Ureter (tissue), 1 donor: ENCODE results near the gene POLR2F. TPM values are rescaled to one million over a fixed set of nuclear protein-coding genes. Genes with fewer than 3 reads are reported as not detected.
"Not testable (repeated sequence)": the region's sequence is repeated elsewhere in the genome, so short reads cannot be mapped to it uniquely, and the experiment has no call there.

Experiments
- DNase-seq: peaks from one replicate; pipeline ENCODE4 v3.0.0-alpha.2; 2020; ENCODE audit warnings: low spot score
- total RNA-seq: library from RNA; stranded (reverse); gene quantifications from one replicate; pipeline ENCODE4 v1.2.4, GENCODE V29; 2023
- donor health status: DM: yes; HTN: yes; CAD: no.

Gene POLR2F
- total RNA-seq, 1 donor from 2014 or later, result 49.5 TPM

DNA sequence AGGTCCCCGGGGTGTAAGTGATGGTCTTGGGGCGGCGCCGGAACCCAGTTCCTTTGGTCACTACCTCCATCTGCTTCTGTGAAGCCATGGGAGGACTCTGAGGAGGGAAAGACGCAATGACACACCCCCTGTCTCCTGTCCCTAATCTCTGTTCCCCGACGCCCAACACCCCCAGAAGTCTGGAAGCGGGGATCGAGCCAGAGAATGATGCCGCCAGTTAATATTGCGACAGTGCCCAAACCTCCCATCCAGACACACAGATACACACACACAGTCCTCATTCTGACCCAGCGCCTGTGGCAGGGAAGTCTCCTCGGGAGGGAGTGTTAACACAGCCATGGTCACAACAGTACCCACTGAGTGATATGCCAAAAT, 450 bp upstream of the POLR2F start:
- DNase-seq, result no peak

DNA sequence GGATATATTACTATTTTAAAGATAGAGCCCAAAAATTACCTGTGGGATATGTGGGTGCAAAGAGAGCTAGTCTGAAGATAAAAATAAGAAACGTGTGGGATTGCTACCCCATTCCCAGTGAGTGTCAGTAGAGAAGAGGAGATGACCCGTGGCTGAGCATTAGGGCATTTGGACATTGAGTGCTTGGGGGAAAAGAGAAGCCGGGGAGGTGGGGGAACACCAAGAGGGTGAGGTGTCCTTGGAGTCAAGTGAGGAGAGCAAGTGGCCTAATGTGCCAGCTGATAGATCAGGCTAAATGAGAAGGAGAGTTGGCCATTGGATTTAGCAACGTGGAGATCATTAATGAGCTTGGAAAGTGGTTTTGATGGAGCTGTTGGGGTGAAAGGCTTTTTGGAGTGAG, 1.2 kb downstream of the POLR2F start:
- DNase-seq, result no peak

DNA sequence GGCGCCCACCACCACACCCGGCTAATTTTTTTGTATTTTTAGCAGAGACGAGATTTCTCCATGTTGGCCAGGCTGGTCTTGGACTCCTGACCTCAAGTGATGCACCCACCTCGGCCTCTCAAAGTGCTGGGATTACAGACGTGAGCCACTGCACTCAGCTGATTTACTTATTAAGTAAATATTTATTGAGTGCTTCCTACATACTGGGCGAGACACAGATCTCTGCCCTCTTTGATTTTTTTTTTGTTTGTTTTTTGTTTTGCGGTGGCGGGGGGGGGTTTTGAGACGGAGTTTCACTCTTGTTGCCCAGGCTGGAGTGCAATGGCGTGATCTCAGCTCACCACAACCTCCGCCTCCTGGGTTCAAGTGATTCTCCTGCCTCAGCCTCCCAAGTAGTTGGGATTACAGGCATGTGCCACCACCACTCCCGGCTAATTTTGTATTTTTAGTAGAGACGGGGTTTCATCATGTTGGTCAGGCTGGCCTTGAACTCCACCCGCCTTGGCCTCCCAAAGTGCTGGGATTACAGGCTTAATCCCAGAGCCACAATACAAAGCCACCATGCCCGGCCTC, 2.4 kb downstream of the POLR2F start:
- DNase-seq, result not testable (repeated sequence)

DNA sequence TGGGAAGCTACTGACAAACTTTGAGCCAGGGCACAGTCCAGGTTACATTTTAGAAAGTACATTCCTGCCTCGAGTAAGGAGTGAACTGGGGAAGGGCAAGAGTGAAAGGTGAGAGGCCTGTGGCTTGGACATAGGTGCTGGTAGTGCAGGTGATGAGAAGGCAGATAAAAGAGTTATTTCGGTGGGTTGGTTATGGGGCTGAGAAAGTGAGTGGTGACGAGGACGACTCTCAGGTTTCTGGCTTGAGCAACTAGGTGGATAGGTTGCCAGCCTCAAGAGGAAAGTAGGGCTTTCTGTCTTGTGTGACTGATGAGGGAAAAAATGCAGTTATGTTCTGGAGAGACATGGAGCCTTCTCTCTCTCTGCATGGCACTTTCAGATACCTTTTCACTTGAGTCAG, 3.7 kb downstream of the POLR2F start:
- no peak for DNase-seq

DNA sequence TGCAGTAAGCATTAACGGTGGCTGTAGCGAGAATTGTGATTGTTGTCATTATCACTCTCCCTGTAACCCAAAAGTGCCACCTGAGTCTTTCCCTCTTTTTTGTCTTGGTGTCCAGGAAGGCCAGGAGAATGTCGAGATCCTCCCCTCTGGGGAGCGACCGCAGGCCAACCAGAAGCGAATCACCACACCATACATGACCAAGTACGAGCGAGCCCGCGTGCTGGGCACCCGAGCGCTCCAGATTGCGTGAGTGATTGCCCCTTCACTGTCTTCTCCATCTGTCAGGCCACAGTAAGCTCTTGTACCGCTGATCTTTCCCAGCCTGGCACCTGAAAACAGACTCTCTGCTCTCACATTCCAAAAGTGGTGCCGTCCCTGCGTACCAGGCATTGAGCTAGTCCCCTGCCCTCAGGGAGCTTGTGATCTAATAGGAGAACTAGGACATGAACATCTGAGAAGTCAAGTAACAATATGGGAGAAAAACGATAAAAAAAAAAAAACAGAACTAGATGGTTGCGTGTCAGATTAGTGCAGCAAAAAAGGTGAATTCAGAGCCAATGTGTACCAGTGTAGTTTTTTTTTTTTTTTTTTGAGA, 5.8 kb downstream of the POLR2F start:
- DNase-seq, result no peak

DNA sequence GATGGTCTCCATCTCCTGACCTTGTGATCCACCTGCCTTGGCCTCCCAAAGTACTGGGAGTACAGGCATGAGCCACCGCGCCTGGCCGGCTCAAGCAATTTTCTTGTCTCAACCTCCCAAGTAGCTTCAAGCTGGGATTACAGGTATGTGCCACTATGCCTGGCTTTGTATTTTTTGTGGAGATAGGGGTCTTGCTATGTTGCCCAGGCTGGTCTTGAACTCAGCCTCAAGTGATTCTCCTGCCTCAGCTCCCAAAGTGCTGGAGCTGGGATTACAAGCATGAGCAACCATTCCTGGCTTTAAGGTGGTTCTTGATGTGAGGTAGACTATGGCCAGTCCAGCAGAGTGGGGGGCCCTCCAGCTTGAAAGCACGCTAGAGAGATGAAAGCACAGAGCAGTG, 7.6 kb downstream of the POLR2F start:
- no peak for DNase-seq

DNA sequence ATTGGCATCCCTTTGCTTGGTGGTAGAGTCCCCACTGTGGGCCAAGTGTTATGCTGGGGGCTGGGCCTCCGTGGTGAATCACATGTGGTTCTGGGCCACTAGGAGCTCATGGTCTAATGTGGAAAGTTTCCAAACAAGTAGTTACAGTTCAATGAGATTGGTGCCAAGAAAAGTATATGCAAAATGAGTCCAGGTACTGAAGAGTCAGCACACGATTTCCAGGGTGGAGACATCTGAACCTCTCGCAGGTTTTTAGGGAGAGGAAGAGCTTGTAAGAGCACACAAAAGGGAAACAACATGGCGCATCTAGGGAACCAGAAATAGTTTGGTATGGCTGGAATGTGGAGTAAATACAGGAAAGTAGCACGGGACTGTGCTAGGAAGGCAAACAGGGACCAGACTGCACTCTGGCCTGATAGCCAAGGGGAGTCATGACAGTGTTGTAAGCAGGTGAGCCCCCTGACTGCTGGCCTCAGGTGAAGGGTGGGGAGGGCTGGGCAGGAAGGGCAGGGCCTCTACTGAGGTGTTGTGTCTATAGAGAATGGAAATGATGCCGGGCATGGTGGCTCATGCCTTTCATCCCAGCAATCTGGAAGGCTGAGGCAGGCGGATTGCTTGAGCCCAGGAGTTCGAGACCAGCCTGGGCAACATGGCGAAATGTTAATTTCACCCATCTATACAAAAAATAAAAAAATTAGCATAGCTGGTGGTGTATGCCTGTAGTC, 12.6 kb downstream of the POLR2F start:
- no peak for DNase-seq

DNA sequence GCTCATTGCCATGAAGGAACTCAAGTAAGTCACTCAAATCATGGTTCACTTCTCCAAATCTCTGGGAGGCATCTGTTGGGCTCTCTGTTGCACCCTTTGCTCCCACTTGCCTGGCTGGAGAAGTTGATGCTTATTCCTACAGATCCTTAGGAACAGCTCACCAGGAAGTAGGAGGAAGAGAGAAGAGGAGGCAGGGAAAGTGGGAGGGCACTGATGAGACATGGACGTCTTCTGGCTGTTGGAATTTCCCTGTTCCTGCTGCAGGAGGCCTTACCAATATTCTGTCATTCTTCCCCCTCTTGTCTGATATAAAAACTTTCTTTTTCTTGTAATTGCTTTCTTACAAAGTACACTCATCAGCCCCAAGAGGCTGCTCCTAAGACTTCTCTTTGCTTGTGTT, 13.6 kb downstream of the POLR2F start:
- DNase-seq, result no peak

DNA sequence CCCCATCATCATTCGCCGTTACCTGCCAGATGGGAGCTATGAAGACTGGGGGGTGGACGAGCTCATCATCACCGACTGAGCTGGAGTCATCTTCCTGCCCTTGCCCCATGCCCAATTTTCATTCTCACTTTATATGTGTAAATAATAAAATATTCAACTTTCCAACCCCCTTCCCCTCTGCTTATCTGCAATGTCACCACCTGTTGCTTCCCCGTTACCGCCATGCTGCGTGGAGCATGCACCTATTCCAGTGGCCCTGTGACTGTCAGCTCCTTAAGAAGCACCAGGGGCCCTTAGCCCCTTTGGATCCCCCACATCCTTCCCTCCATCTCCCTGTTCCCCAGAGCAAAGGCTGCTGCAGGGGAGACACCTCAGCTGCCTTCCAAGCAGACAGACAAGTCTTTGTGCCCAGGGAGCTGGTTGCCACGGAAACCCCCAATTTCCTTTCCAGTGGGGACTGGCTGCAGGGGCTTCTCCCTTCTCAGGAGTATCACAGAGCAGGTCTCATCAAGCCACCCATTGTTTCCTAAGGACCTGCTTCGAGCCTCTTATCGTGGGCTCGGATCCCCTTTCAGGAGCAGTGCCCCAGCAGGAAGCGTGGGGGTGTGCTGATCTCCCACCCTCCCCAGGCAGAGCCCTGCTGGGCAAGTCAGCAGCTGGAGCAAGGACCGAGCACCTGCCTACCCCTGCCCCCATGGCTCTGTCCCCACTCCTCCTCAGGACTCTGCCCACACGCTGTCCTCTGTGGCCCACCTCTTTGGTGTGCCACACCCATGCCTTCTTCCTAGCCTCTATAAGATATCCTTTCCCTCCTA, 14.3 kb downstream of the POLR2F start:
- DNase-seq, result no peak

DNA sequence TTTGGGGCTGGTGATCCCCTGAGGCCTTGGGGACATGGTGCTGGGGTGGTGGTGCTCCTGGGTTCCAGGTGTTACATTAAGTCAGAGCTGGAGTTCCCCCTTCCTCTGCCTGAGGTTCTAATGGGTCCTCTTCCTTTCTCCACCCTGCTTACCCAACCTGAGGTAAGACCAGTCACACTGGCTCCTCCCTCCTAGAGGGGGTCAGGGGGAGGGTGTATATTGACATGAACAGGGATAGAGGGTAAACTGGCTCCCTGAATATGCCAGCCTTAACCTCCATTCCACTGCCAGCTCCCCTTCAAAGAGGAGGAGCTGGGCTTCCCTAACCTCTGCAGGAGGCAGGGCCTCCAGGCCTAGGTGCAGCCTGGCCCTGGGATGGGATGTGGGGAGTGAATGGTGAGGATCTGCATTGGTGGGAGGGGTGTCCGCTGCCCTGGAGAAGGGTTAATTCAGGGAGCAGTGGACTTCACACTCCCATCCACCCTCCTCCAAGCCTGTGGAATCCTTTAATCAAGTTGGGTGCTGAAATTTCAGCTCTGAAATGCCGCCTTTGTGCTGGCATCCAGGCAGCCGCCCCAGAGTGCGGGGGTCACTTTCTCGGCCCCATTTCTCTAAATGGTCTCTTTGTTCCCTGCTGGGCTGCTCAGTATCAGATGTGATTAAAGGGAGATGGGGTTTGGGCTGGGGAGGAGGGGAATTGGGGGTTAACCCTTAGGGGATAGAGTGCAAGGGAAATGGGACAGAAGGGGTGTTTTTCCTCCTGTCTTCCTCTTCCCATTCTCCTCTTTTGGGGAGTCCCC, 15.2 kb downstream of the POLR2F start:
- DNase-seq, result no peak

DNA sequence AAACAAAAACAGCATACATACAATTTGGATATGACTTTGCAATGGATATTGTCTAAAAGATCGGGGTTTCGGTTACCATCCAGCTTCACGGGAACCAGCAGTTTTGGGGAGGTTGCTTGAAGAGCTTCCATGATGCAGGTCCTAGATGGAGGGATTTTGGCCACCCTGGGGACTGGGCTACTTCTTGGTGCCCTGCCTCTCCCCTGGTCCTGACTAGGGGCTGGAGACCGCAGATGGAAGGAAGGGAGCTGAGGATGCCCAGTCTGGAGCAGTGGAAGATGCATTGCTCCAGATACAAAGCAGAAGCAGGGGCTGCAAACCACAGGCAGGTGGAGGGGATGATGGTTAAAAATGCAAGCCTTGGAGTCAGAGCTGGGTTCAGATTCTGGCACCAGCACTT, 17.4 kb downstream of the POLR2F start:
- DNase-seq, result no peak

DNA sequence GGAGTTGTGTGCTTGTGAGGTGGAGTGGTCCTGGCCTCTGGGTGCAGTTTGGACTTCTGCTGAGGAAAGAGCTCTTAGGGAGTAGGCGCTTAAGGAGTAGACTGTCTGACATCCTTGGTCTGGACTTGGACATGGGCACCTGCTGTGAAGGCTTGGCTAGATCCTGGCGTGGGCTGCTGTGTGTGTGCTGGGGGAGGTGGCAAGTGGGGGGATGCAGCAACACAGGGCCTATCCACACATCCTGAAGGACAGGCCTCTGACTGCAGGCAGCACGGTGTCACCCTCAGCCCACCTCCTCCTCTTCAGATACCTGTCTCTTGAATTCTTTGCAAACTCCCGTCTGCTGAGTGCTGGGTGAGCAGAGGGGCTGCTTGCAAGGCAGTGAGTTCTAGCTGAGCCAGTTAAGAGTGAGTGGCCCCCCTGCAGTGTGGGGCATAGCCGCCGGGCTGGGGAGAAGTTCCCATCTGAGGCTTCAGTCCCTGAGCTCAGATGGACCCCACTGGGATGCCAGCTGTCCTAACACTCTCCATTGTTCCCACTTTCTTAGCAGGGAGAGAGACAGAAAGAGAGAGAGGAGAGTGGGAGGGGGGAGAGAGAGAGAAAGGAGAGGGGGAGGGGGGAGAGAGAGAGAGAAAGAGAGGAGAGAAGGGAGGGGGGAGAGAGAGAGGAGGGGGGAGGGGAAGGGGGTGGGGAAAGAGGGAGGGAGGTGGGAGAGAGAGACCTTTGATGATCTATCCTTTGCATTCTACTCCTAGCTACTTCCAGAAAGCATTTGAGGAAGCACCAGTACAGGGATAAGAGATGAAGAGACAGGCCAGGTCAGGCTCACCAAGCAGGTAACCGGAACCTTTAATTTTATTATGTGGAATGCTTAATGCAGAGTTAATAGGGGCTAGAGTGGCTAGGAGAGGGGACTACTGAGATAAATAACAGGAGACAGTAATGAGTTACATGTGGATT, 18.3 kb downstream of the POLR2F start:
- DNase-seq, result no peak

DNA sequence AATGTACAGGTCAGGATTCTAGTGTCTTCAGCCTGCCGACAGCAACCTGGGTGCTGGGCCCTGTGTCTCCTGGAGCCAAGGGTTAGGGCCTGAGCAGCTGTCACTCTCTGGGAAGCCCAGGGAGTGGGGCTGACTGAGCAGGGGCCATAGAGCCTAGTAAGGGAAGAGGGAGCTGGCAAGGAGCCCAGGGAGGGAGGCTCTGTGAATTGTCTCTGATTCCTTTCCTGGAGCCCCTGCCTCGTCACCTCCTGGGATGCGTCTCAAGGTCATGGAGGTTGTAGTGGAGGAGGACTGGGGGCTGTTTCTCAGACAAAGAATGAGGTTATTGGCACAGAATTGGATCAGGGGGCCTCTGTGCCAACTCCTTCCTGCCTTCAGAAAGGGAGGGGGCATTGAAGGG, 19.0 kb downstream of the POLR2F start:
- no peak for DNase-seq

DNA sequence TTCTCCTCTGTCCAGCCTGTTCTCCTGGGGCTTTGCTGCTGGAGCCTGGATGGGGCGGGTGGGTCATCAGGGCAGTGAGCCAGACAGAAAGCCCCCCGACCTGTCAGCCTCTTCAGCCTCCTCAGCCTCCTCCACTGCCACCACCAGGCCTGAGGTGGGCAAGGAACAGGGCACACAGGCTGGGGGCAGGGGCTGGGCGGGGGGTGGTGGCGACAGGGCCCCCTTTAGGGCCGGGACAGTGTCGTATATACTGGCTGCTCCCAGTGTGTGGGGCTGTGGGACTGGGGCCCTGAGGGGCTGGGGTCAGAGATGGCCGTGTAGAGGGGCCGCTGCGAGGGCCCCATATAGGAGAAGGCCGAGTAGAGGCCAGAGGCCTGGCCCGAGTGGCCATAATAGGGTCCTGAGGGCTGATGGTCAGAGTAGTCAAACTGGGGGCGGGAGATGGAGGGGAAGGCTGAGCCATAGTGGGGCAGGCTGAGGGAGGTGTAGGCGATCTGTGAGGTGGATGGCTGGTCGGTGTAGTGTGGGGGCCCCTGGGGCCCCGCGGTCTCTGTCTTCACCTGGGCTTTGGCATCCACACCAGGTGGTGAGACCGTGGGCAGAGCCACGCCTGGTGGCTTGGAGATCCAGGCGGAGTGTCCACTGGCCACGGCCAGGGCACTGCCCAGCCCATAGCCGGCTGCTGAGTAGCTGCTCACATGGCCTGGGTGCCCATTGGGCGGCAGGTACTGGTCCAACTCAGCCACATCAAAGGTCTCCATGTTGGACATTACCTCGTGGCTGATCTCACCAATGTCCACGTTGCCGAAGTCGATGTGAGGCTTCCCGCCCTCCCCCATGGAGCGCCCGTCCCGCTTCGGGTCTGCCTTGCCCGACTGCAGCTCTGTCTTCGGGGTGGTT, 20.0 kb downstream of the POLR2F start:
- no peak for DNase-seq

DNA sequence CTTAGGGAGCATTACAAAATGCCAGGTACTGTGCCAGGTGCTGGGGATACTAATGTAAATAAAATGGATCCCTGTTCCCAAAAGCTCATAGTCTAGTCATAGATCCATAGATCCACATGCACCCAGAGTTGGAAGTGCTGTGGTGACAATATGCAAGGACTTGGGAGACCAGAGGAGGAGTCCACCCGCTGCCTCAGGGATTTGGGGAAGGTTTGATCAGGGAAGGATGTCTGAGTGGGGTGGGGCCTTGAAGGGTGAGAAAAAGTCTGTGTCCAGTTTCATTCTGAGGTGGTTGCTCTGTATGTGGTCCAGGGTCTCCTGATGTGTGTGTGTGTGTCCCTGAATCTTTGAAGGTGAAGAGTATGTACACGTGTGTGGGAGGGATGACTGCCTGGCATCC, 21.7 kb downstream of the POLR2F start:
- DNase-seq, result no peak

DNA sequence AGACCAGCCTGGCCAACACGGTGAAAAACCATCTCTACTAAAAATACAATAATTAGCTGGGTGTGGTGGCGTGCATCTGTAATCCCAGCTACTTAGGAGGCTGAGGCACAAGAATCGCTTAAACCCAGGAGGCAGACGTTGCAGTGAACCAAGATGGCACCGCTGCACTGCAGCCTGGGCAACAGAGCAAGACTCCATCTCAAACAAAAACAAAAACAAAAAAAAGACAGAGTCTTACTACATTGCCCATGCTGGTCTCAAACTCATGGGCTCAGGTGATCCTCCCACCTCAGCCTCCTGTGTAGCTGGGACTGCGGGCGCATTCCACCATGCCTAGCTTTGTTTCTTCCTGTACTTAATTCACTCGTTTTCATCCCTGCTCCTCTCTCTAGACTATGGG, 22.5 kb downstream of the POLR2F start:
- DNase-seq, result not testable (repeated sequence)

DNA sequence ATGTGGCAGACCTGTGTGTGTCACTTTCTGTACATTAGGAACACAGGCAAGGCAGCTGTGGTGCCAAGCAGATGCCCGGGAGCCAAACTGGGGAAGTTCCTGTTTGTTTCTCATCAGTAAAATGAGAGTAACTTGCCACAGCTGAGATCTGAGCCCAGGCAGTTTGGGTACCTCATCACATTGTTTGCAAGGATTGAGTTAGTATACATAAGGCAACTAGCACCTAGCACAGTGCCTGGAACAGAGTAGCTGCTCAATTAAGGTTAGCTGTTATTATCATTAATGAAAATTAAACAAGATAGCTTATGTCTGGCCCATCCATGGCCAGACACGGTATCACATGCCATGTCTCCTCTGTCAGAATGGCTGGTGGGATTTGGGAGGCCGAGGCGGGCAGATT, 23.0 kb downstream of the POLR2F start:
- DNase-seq, result no peak

DNA sequence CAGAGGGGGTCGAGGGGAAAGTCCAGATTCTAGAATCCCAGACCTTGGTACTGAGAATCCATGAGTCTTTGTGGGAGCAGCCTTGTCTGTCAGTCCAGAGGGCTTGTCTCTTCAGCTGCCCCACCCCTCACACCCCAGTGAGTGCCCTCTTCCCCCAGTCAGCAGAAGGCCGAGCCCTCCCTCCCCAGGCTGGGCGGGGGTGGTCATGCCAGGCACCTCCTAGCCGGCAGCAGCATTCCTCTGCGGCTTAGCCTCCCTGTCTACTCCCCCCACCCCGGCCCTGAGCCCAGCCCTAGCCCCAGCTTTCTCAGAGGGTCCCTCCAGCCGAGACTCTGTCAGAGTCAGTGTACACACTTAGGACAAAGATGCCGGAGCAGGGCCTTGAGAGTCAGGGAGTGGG, 26.3 kb downstream of the POLR2F start:
- DNase-seq, result no peak

DNA sequence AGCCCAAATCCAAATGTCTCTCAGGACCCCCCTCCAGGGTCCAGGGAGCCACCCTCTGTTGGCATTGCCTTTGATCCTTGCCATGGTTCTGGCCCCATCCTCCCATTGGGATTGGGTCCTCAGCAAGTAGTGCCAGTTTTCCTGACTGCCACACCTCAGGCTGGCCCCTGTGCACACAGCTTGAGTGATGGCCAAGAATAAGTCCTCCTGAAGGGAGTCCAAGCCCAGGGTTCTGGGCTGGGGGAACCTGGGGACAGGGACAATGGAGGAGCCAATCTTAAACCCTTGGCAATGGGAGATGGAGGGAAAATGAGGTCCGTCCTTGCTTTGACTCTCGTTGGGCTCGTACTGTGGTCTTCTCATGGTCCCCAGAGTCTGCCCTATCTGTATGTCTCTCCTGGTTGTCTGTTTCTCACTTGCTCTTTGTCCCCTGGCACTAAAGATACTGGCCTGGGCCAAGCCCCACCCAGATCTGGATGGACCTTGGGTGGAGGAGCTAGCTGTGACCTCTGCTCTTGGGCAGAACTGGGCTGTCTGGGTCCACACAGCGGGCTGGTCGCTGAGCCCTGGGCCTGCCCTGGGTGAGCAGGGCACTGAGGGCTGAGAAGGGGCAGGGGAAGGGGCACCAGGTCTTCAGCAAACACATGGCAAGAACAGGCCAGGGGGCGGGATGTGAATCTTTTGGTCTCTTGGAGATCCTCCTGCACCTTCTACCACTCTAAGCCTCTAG, 27.9 kb downstream of the POLR2F start:
- DNase-seq, result no peak
